ENCODE data around the gene GALNT10.

Gene GALNT10

GRCh38 chr5:154410008-154410407 lies 219.5 kb downstream of the GALNT10 start:
- no peak overlapping the region for H3K4me3 ChIP-seq (replicated peaks; ENCODE audit: low read depth, low read length)
- peaks cover 23% of the 10 kb centered on the region for H3K36me3 ChIP-seq (ENCODE audit: control insufficient read depth, insufficient read depth, low read length)
- no peak for TF ChIP-seq CTCF (IDR thresholded peaks at IDR 0.05; ENCODE audit: insufficient read depth, low read length, poor library complexity, severe bottlenecking)
- H3K27me3 ChIP-seq (replicated peaks; ENCODE audit: control insufficient read depth, insufficient read depth, low read length), result no peaks in the 10 kb centered on the region
- no peak for DNase-seq (ENCODE audit: extremely low read depth, insufficient read length)

GRCh38 chr5:154410786-154411185 lies 220.3 kb downstream of the GALNT10 start:
- Histone ChIP-seq H3K27me3 (replicated peaks; ENCODE audit: control insufficient read depth, insufficient read depth, low read length) (no peaks in the 10 kb centered on the region), H3K36me3 (ENCODE audit: control insufficient read depth, insufficient read depth, low read length) (peaks cover 22% of the 10 kb centered on the region), H3K4me3 (replicated peaks; ENCODE audit: low read depth, low read length) (no peak overlapping the region)
- no peak for TF ChIP-seq CTCF (IDR thresholded peaks at IDR 0.05; ENCODE audit: insufficient read depth, low read length, poor library complexity, severe bottlenecking)
- DNase-seq (ENCODE audit: extremely low read depth, insufficient read length), result no peak

GRCh38 chr5:154411338-154411737 lies 220.8 kb downstream of the GALNT10 start:
- H3K27me3 ChIP-seq (replicated peaks; ENCODE audit: control insufficient read depth, insufficient read depth, low read length), result no peaks in the 10 kb centered on the region
- no peak overlapping the region for H3K4me3 ChIP-seq (replicated peaks; ENCODE audit: low read depth, low read length)
- H3K36me3 ChIP-seq (ENCODE audit: control insufficient read depth, insufficient read depth, low read length), result peaks cover 22% of the 10 kb centered on the region
- no peak for DNase-seq (ENCODE audit: extremely low read depth, insufficient read length)
- no peak for TF ChIP-seq CTCF (IDR thresholded peaks at IDR 0.05; ENCODE audit: insufficient read depth, low read length, poor library complexity, severe bottlenecking)

GRCh38 chr5:154412316-154412715 lies 221.8 kb downstream of the GALNT10 start:
- H3K36me3 ChIP-seq (ENCODE audit: control insufficient read depth, insufficient read depth, low read length), result peaks cover 29% of the 10 kb centered on the region

GRCh38 chr5:154412925-154413324 lies 222.4 kb downstream of the GALNT10 start:
- Histone ChIP-seq H3K27me3 (replicated peaks; ENCODE audit: control insufficient read depth, insufficient read depth, low read length) (no peaks in the 10 kb centered on the region), H3K4me3 (replicated peaks; ENCODE audit: low read depth, low read length) (no peak overlapping the region), H3K36me3 (ENCODE audit: control insufficient read depth, insufficient read depth, low read length) (peaks cover 31% of the 10 kb centered on the region)
- no peak for TF ChIP-seq CTCF (IDR thresholded peaks at IDR 0.05; ENCODE audit: insufficient read depth, low read length, poor library complexity, severe bottlenecking)
- DNase-seq (ENCODE audit: extremely low read depth, insufficient read length), result no peak

More at GRCh38 chr5:154412316-154412715, 221.8 kb downstream of the GALNT10 start:
- Histone ChIP-seq H3K27me3 (replicated peaks; ENCODE audit: control insufficient read depth, insufficient read depth, low read length) (no peaks in the 10 kb centered on the region), H3K4me3 (replicated peaks; ENCODE audit: low read depth, low read length) (no peak overlapping the region)
- no peak for DNase-seq (ENCODE audit: extremely low read depth, insufficient read length)
- no peak for TF ChIP-seq CTCF (IDR thresholded peaks at IDR 0.05; ENCODE audit: insufficient read depth, low read length, poor library complexity, severe bottlenecking)

- H3K4me3 ChIP-seq (replicated peaks; ENCODE audit: low read depth, low read length), result no peak overlapping the region
- no peaks in the 10 kb centered on the region for H3K27me3 ChIP-seq (replicated peaks; ENCODE audit: control insufficient read depth, insufficient read depth, low read length)
- no peak for TF ChIP-seq CTCF (IDR thresholded peaks at IDR 0.05; ENCODE audit: insufficient read depth, low read length, poor library complexity, severe bottlenecking)
- DNase-seq (ENCODE audit: extremely low read depth, insufficient read length), result no peak
- peaks cover 31% of the 10 kb centered on the region for H3K36me3 ChIP-seq (ENCODE audit: control insufficient read depth, insufficient read depth, low read length)
Measured at GRCh38 chr5:154415114-154415513, 224.6 kb downstream of the GALNT10 start.

All from GM06990 (cell line).